Mesangial cell (primary cell): ENCODE results near the gene ZNF571. TPM values are rescaled to one million over a fixed set of nuclear protein-coding genes. Genes with fewer than 3 reads are reported as not detected.

Experiments used
- total RNA-seq: library from RNA; depleted of rRNA; stranded (reverse); fragments of >200 nt; gene quantifications from 2 replicates; pipeline ENCODE4 v1.2.3, GENCODE V29; 2015

Gene ZNF571
- 0.65 and 1.9 TPM in 2 replicates for total RNA-seq

DNA sequence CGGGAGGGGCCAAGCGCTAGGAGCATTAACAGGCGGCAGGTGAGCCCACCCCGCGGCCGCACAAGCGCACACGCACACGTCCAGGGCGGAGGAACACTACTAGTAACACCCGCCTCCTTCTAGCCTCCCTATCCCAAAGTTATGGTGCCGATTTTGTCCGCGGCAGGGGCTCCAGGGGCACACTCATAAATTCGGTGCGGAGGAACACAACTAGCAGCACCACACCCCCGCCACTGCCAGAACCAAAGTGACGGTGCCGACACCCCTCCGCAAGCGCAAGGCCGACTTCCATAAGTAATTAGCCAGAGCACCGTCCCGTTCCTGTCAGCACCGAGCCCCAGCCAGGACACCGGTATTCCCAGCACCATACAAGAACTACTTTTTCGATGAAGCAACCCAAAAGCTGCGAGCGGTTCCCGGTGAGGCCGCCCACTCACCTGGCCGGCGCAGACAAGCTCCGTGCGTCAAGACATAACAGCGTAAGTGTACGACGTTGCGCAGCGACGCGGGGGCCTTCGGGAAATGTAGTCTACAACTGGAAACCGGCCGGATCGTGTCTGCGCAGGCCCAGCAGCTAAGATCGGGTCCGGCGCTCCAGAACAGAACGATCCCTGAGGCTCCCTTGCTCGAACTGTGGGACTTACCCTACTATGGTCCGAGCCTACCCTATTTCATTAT is at the start of gene ZNF571, which contains the start of gene ZNF540:
TSS of gene ZNF571 (minus strand) at position 489 of the 678 bp plus-strand sequence. CDS start 8,116 bp downstream, outside the sequence.
TSS of gene ZNF540 (plus strand) at position 573 of the 678 bp plus-strand sequence. CDS start 3,572 bp downstream, outside the sequence.

Other genes starting within 250 kb of the ZNF571 start
- gene ZNF527, start 223.7 kb downstream of the ZNF571 start, total RNA-seq, result 1.3 and 1.8 TPM in 2 replicates
- gene ZNF569, start 127.3 kb downstream of the ZNF571 start, total RNA-seq, result 4.7 and 7.6 TPM in 2 replicates
- 1.3 and 6.0 TPM in 2 replicates for gene ZNF570, start 125.4 kb downstream of the ZNF571 start, total RNA-seq
- 1.1 and 3.3 TPM in 2 replicates for gene ZNF793, start 87.9 kb downstream of the ZNF571 start, total RNA-seq
- gene ZNF540, start 84 bp upstream of the ZNF571 start, total RNA-seq, result 0.16 and 0.76 TPM in 2 replicates
- gene ZFP30, start 60.7 kb upstream of the ZNF571 start, total RNA-seq, result 3.9 and 10.4 TPM in 2 replicates
- 1.1 and 3.0 TPM in 2 replicates for gene ZNF607, start 125.0 kb upstream of the ZNF571 start, total RNA-seq
- 1.1 and 3.2 TPM in 2 replicates for gene ZNF573, start 184.8 kb upstream of the ZNF571 start, total RNA-seq